ENCODE measurements around the gene KARS1. TPM values are rescaled to one million over a fixed set of nuclear protein-coding genes. Genes with fewer than 3 reads are reported as not detected.

KARS1 gene
- total RNA-seq, 4 donors from 2014 or later, result 82.9 to 105 (median 95.4) TPM

GRCh38 chr16:75676909-75677308, 29.4 kb upstream of the KARS1 start, which contains the start of gene CPHXL2:
CPHXL2 (minus strand) TSS chr16:75677009; CDS start chr16:75676999, 10 bp downstream.
- H3K27me3 ChIP-seq, result no peaks in the 10 kb centered on the region
- no peak for DNase-seq
- H3K4me3 ChIP-seq (replicated peaks in 1 of 3), result no peak within 1 kb of the TSS
- WGBS, 2 donors, result 94 to 95% methylated on average over 4 of the region's 4 CpGs
- no peaks in the 10 kb centered on the region for H3K9me3 ChIP-seq
- H3K4me1 ChIP-seq, result no peaks in the 10 kb centered on the region
- TF ChIP-seq CTCF (IDR thresholded peaks at IDR 0.05) (no peak), POLR2A (IDR thresholded peaks at IDR 0.05) (no peak)
- H3K36me3 ChIP-seq, result no peaks in the 10 kb centered on the region
- intact Hi-C loops (cut with DNase I), result no loop called here
- H3K27ac ChIP-seq, result no peak within 1 kb of the TSS

- H3K36me3 ChIP-seq, result no peaks in the 10 kb centered on the region
- no peak overlapping the region for H3K4me3 ChIP-seq (replicated peaks in 1 of 3)
- H3K9me3 ChIP-seq, result no peaks in the 10 kb centered on the region
- H3K27me3 ChIP-seq, result no peaks in the 10 kb centered on the region
- no peak for DNase-seq
- intact Hi-C loops (cut with DNase I), result no loop called here
- no peaks in the 10 kb centered on the region for H3K4me1 ChIP-seq
- H3K27ac ChIP-seq, result no peak overlapping the region
- TF ChIP-seq POLR2A (IDR thresholded peaks at IDR 0.05) (no peak), CTCF (IDR thresholded peaks at IDR 0.05) (no peak)
These were observed 20.0 kb upstream of the KARS1 start for GRCh38 chr16:75667503-75667902.

GRCh38 chr16:75660726-75661302, 13.3 kb upstream of the KARS1 start:
- Histone ChIP-seq H3K4me1 (no peaks in the 10 kb centered on the region), H3K27ac (no peak overlapping the region), H3K36me3 (peaks cover 26 to 29% of the 10 kb centered on the region in 2 donors), H3K4me3 (replicated peaks in 1 of 3) (no peak overlapping the region), H3K9me3 (no peaks in the 10 kb centered on the region), H3K27me3 (no peaks in the 10 kb centered on the region)
- WGBS, 2 donors, result 78 to 84% methylated on average over 4 of the region's 4 CpGs
- TF ChIP-seq POLR2A (IDR thresholded peaks at IDR 0.05), result no peak
- no peak for TF ChIP-seq CTCF (IDR thresholded peaks at IDR 0.05)
- no peak for DNase-seq
- intact Hi-C loops (cut with DNase I), result no loop called here

- 86 to 87% methylated on average over 6 of the region's 6 CpGs for WGBS, 2 donors
- no peak for DNase-seq
- no peaks in the 10 kb centered on the region for H3K4me1 ChIP-seq
- TF ChIP-seq POLR2A (IDR thresholded peaks at IDR 0.05) (no peak), CTCF (IDR thresholded peaks at IDR 0.05) (no peak)
- peaks cover 31 to 34% of the 10 kb centered on the region in 2 donors for H3K36me3 ChIP-seq
- no peaks in the 10 kb centered on the region for H3K9me3 ChIP-seq
- H3K27me3 ChIP-seq, result no peaks in the 10 kb centered on the region
- intact Hi-C loops (cut with DNase I), result no loop called here
- no peak overlapping the region for H3K4me3 ChIP-seq (replicated peaks in 1 of 3)
- no peak overlapping the region for H3K27ac ChIP-seq
These were observed 12.9 kb upstream of the KARS1 start for GRCh38 chr16:75660321-75660720.

GRCh38 chr16:75658175-75658574, 10.7 kb upstream of the KARS1 start:
- WGBS, 2 donors, result 94 to 96% methylated on average over 2 of the region's 2 CpGs
- Histone ChIP-seq H3K27ac (no peak overlapping the region), H3K36me3 (peaks cover 41 to 44% of the 10 kb centered on the region in 2 donors), H3K9me3 (no peaks in the 10 kb centered on the region), H3K27me3 (no peaks in the 10 kb centered on the region), H3K4me1 (peaks cover 6 to 13% of the 10 kb centered on the region in 2 donors), H3K4me3 (replicated peaks in 1 of 3) (no peak overlapping the region)
- intact Hi-C loops (cut with DNase I), result no loop called here
- no peak for DNase-seq
- no peak for TF ChIP-seq CTCF (IDR thresholded peaks at IDR 0.05)
- TF ChIP-seq POLR2A (IDR thresholded peaks at IDR 0.05), result no peak
